ENCODE measurements around the gene PPARGC1A. TPM values are rescaled to one million over a fixed set of nuclear protein-coding genes. Genes with fewer than 3 reads are reported as not detected.

Gene PPARGC1A
- total and polyA plus RNA-seq, 9 donors = 6.8 to 10.9 (median 7.6) TPM

- H3K4me3 ChIP-seq (ENCODE audit: low read length) = no peak overlapping the region
Measured at GRCh38 chr4:23882976-23883531, 6.8 kb downstream of the PPARGC1A start.

GRCh38 chr4:23881674-23882337 lies 8.0 kb downstream of the PPARGC1A start:
- Histone ChIP-seq H3K4me3 (ENCODE audit: low read length) (no peak overlapping the region), H3K36me3 (ENCODE audit: control insufficient read depth, insufficient read depth, low read length) (peaks cover 4% of the 10 kb centered on the region), H3K9me3 (replicated peaks; ENCODE audit: control insufficient read depth, low read depth, low read length) (no peaks in the 10 kb centered on the region), H3K27me3 (ENCODE audit: control insufficient read depth, insufficient read depth, low read length) (no peaks in the 10 kb centered on the region), H3K27ac (ENCODE audit: low read length) (no peak overlapping the region), H3K4me1 (ENCODE audit: control insufficient read depth, insufficient read depth, low read length) (no peaks in the 10 kb centered on the region)
- no peak for DNase-seq
- WGBS (ENCODE audit: insufficient coverage) = 62% methylated on average over 4 of the region's 8 CpGs

More at GRCh38 chr4:23882976-23883531, 6.8 kb downstream of the PPARGC1A start:
- H3K9me3 ChIP-seq (replicated peaks; ENCODE audit: control insufficient read depth, low read depth, low read length) = no peaks in the 10 kb centered on the region
- H3K27me3 ChIP-seq (ENCODE audit: control insufficient read depth, insufficient read depth, low read length) = no peaks in the 10 kb centered on the region
- H3K4me1 ChIP-seq (ENCODE audit: control insufficient read depth, insufficient read depth, low read length) = no peaks in the 10 kb centered on the region
- H3K36me3 ChIP-seq (ENCODE audit: control insufficient read depth, insufficient read depth, low read length) = peaks cover 4% of the 10 kb centered on the region
- no CpG with 5 or more reads among the region's 5 CpGs for WGBS (ENCODE audit: insufficient coverage)
- no peak for DNase-seq
- no peak overlapping the region for H3K27ac ChIP-seq (ENCODE audit: low read length)

- H3K36me3 ChIP-seq (ENCODE audit: control insufficient read depth, insufficient read depth, low read length) = peaks cover 4% of the 10 kb centered on the region
- no peaks in the 10 kb centered on the region for H3K27me3 ChIP-seq (ENCODE audit: control insufficient read depth, insufficient read depth, low read length)
- no peak for DNase-seq
- no peaks in the 10 kb centered on the region for H3K9me3 ChIP-seq (replicated peaks; ENCODE audit: control insufficient read depth, low read depth, low read length)
- H3K27ac ChIP-seq (ENCODE audit: low read length) = no peak overlapping the region
- H3K4me3 ChIP-seq (ENCODE audit: low read length) = no peak overlapping the region
- 10% methylated on average over 2 of the region's 5 CpGs for WGBS (ENCODE audit: insufficient coverage)
- H3K4me1 ChIP-seq (ENCODE audit: control insufficient read depth, insufficient read depth, low read length) = no peaks in the 10 kb centered on the region
Measured at GRCh38 chr4:23881052-23881501, 8.8 kb downstream of the PPARGC1A start.

GRCh38 chr4:23878912-23879732 lies 10.7 kb downstream of the PPARGC1A start:
- Histone ChIP-seq H3K36me3 (ENCODE audit: control insufficient read depth, insufficient read depth, low read length) (peaks cover 4% of the 10 kb centered on the region), H3K4me1 (ENCODE audit: control insufficient read depth, insufficient read depth, low read length) (no peaks in the 10 kb centered on the region), H3K9me3 (replicated peaks; ENCODE audit: control insufficient read depth, low read depth, low read length) (no peaks in the 10 kb centered on the region), H3K4me3 (ENCODE audit: low read length) (no peak overlapping the region), H3K27me3 (ENCODE audit: control insufficient read depth, insufficient read depth, low read length) (no peaks in the 10 kb centered on the region), H3K27ac (ENCODE audit: low read length) (no peak overlapping the region)
- no peak for DNase-seq
- WGBS (ENCODE audit: insufficient coverage) = 41% methylated on average over 4 of the region's 7 CpGs

- H3K36me3 ChIP-seq (ENCODE audit: control insufficient read depth, insufficient read depth, low read length) = peaks cover 4% of the 10 kb centered on the region
- no peaks in the 10 kb centered on the region for H3K27me3 ChIP-seq (ENCODE audit: control insufficient read depth, insufficient read depth, low read length)
- DNase-seq = no peak
- no peak overlapping the region for H3K27ac ChIP-seq (ENCODE audit: low read length)
- H3K4me3 ChIP-seq (ENCODE audit: low read length) = no peak overlapping the region
- no peaks in the 10 kb centered on the region for H3K4me1 ChIP-seq (ENCODE audit: control insufficient read depth, insufficient read depth, low read length)
- WGBS (ENCODE audit: insufficient coverage) = 83% methylated on average over 1 of the region's 6 CpGs
- H3K9me3 ChIP-seq (replicated peaks; ENCODE audit: control insufficient read depth, low read depth, low read length) = no peaks in the 10 kb centered on the region
Measured at GRCh38 chr4:23878246-23878891, 11.5 kb downstream of the PPARGC1A start.

GRCh38 chr4:23877758-23878229 lies 12.1 kb downstream of the PPARGC1A start:
- peak; percentile 58 for DNase-seq
- H3K4me1 ChIP-seq (ENCODE audit: control insufficient read depth, insufficient read depth, low read length) = no peaks in the 10 kb centered on the region
- WGBS (ENCODE audit: insufficient coverage) = no CpG with 5 or more reads among the region's 2 CpGs
- no peaks in the 10 kb centered on the region for H3K9me3 ChIP-seq (replicated peaks; ENCODE audit: control insufficient read depth, low read depth, low read length)
- peaks cover 4% of the 10 kb centered on the region for H3K36me3 ChIP-seq (ENCODE audit: control insufficient read depth, insufficient read depth, low read length)
- no peaks in the 10 kb centered on the region for H3K27me3 ChIP-seq (ENCODE audit: control insufficient read depth, insufficient read depth, low read length)
- no peak overlapping the region for H3K4me3 ChIP-seq (ENCODE audit: low read length)
- H3K27ac ChIP-seq (ENCODE audit: low read length) = no peak overlapping the region

DNA sequence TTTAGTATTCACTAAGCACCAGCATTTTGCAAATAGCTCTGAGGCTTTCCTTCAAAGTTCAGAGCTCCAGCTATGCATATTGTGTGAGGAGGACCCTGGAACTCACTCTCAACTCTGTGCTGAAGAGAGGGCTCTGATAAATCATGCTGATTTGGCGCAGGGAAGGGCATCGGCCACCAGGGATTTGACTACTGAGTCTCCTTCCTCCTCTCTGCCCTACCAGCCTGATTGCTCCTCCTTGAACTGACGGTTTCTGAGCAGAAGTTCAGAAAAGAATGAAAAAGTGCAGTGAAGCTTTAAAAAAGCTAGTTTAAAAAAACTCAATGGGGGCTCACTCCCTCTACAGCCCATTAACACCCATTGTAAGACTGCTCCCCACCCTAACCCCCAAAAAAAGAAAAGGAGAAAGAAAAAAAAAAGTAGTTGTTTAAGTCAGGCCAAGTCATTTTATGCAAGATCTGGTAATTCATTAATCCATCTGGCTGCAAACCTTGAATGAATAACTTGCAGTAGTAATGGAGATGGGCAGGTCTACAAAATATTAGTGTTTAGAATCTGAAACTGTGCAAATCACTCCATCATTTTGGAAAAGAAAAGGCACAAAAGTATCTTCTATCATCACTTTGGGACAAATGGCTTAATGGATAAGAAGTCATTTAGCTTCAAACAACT lies 13.3 kb downstream of the PPARGC1A start:
- 80% methylated on average over 1 of the region's 3 CpGs for WGBS (ENCODE audit: insufficient coverage)
- no peak for DNase-seq
- H3K27me3 ChIP-seq (ENCODE audit: control insufficient read depth, insufficient read depth, low read length) = no peaks in the 10 kb centered on the region
- H3K36me3 ChIP-seq (ENCODE audit: control insufficient read depth, insufficient read depth, low read length) = no peaks in the 10 kb centered on the region
- H3K9me3 ChIP-seq (replicated peaks; ENCODE audit: control insufficient read depth, low read depth, low read length) = no peaks in the 10 kb centered on the region
- H3K27ac ChIP-seq (ENCODE audit: low read length) = no peak overlapping the region
- H3K4me3 ChIP-seq (ENCODE audit: low read length) = no peak overlapping the region
- H3K4me1 ChIP-seq (ENCODE audit: control insufficient read depth, insufficient read depth, low read length) = peaks cover 6% of the 10 kb centered on the region

DNA sequence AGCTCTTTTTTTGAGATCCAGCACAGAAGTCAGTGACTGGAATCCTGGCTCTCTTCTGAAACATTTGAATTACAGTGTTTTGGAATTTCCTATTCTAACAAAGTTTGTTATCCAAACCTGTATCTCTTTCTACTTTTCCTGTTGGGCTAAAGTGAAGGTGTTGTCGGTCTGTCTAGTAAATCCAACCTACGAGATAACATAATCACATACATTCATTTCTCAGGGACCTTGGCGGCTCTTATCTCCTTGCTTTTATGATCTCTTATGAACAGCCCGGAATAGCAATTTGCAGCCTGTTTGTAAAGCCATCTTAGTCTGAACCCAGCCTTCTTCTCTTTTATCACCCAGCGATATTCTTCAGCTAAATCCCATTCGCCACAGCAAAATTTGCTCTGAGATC lies 14.5 kb downstream of the PPARGC1A start:
- Histone ChIP-seq H3K27ac (ENCODE audit: low read length) (no peak overlapping the region), H3K4me3 (ENCODE audit: low read length) (no peak overlapping the region), H3K36me3 (ENCODE audit: control insufficient read depth, insufficient read depth, low read length) (no peaks in the 10 kb centered on the region), H3K4me1 (ENCODE audit: control insufficient read depth, insufficient read depth, low read length) (peaks cover 14% of the 10 kb centered on the region), H3K9me3 (replicated peaks; ENCODE audit: control insufficient read depth, low read depth, low read length) (no peaks in the 10 kb centered on the region), H3K27me3 (ENCODE audit: control insufficient read depth, insufficient read depth, low read length) (no peaks in the 10 kb centered on the region)
- DNase-seq = no peak
- WGBS (ENCODE audit: insufficient coverage) = 76% methylated on average over 3 of the region's 6 CpGs

DNA sequence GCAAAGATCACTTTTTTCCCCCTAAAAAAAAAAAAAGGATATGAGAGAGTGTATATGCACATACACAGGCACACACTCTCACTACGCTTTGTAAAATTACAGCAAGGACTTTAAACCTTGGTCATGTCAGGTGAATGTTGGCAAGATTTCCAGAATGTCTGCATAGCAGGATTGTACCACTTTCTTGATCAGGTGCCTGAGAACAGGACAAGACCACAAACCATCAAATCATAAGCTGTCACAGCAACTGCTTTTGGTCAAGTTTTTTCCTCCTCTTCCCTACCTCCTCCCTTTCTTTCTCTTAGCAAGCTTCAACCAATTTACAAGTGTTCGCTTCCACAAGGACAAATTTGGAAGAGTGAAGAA lies 15.3 kb downstream of the PPARGC1A start:
- Histone ChIP-seq H3K27me3 (ENCODE audit: control insufficient read depth, insufficient read depth, low read length) (no peaks in the 10 kb centered on the region), H3K27ac (ENCODE audit: low read length) (no peak overlapping the region), H3K4me3 (ENCODE audit: low read length) (no peak overlapping the region), H3K36me3 (ENCODE audit: control insufficient read depth, insufficient read depth, low read length) (no peaks in the 10 kb centered on the region), H3K9me3 (replicated peaks; ENCODE audit: control insufficient read depth, low read depth, low read length) (no peaks in the 10 kb centered on the region), H3K4me1 (ENCODE audit: control insufficient read depth, insufficient read depth, low read length) (peaks cover 14% of the 10 kb centered on the region)
- WGBS (ENCODE audit: insufficient coverage) = no CpG with 5 or more reads among the region's 2 CpGs
- DNase-seq = no peak
